HG02798 (cell line): Measurements from ENCODE around the gene ARID2.

Experiments used
- ATAC-seq: cut with Tn5 transposase; IDR thresholded peaks from one replicate; pipeline ENCODE4 v1.9.1; 2021; ENCODE audit warnings: mild to moderate bottlenecking; ENCODE audit not compliant: unreplicated experiment, poor library complexity

Gene ARID2

GRCh38 chr12:45729233-45730083 is at the start of gene ARID2:
ARID2 (plus strand) TSS chr12:45729706; CDS start chr12:45729837, 131 bp downstream.
- peak; percentile 16 for ATAC-seq

DNA sequence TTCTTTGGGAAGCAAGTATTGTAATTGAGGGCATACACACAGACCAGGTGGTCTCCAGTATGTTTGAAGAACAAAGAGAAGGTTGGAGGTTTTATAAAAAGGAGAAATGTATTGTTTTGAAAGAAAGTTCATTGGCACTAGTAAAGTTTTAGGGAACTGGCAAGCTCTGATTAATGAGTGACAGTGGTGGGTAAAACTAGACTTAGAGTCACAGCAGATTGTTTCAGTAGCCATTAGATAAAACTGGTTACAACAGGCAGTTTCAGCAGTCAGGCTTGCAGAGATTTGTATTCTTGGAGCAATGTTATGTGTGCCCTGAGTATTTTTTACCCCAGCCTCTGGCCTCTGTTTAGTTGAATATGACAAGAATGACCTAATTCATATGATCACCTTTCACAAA is 49.1 kb upstream of the ARID2 start:
- no peak for ATAC-seq

- ATAC-seq: no peak
Measured at GRCh38 chr12:45681465-45681864, 48.0 kb upstream of the ARID2 start.

- ATAC-seq: peak; percentile 73
Measured at GRCh38 chr12:45685680-45686079, 43.8 kb upstream of the ARID2 start.

DNA sequence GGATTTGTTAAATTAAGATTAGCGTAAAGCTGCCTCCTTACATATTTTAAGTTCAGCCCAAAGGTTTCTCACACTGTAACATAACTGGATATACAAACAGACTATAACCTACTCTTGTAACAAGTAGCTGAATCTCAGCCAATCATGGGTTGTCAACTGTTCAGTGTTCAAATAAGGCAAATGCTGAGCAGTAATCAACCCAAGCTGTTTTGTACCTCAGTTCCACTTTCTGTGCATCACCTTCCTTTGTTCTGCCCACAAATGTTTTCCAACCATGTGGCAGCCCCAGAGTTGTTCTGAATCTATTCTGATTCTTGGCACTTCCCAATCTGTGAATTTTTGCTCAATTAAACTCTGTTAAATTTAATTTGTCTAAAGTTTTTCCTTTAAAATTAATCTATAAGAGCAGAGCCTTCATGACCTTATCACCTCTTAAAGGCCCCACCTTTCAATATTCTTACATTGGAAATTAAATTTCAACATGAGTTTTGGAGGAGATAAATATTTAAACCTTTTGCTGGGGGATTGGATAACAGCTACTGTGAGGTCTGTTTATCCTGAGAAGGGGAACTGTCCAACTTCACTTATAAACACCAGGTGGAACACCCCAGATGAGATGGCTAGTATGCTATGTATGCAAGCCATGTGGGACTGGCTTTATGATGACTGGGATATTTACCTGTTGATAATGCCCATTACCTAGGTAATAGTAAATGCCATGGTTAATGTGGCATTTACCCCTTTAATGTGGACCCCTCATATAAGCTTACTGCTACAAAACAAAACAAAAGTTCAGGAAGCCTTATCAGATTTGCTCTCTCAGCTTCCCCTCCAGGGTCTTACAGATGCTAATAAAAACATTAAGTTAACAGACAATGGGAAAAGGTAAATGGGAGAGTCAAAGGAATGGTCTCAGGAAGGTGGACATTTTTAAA is 42.2 kb upstream of the ARID2 start:
- no peak for ATAC-seq

DNA sequence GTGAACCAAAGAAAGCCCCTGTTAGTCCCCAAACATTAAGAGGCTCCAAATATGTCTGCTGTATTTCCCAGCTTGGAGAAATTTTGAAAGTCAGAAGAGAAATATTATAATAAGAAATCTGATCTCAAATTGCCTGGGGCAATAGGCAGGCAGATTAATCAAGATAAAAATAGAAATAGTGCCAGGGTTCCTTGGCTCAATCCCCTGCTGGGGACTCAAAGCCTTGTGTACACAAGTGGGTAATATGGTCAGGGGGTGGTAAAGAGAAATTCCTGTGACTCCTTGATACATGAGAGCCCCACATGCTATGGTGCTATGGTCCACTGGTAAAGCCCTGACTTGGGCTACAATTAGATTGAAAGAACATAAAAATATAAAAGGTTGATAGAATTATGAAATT is 41.3 kb upstream of the ARID2 start:
- no peak for ATAC-seq

DNA sequence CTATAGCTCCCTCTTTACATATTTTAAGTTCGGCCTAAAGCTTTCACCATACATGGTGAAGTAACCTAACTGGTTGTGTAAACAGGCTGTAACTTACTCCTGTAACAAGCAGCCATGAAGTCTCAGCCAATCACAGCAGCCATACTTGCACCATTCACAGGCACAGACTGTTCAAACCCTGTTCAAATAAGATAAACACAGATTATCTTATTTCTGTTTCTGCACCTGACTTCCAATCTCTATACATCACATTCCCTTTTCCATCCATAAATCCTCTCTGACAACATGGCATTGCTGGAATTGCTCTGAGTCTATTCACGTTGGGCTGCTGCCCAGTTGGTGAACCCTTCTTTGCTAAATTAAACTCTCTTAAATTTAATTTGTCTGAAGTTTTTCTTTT is 34.5 kb upstream of the ARID2 start:
- no peak for ATAC-seq

DNA sequence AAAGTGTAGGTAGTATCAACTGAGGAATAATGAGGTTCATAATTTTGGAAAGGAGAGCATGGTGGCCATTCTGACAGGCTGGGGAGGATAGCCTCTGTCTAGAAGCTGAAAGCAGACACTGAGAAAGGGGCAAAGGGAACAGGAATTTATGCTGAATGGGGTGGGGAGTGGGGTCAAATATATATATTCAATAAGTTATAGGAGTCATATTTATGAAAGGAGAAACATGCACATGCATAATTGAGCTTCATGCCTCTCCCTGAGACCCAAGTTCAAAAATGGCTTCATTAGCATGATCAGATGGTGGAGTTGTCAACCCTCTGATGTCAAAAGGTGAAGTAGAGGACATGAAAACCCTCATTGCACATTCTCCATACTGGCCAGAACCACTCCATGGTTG is 33.9 kb upstream of the ARID2 start:
- no peak for ATAC-seq

GRCh38 chr12:45696049-45696448 is 33.5 kb upstream of the ARID2 start:
- no peak for ATAC-seq

DNA sequence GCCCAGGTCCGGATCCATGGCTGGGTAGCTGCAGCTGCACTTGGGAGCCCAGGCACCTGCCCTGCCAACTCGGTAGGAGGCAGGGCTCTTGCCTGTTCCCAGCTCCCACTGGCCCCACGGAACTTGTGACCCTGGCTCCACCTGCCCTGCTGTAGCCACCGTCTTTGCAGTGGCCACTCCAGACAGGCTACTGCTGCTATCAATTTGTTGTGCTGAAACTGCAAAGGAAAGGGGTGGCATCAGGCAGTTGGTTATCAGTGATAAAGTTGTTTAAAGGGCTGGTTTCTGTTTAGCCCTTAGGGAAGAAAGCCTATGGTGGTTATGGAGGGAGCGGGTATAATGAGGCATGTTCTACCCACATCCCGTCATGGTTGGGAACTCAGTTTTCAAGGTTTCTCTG is 32.1 kb upstream of the ARID2 start:
- ATAC-seq: no peak

GRCh38 chr12:45701296-45701695 is 28.2 kb upstream of the ARID2 start:
- ATAC-seq: no peak

- ATAC-seq: no peak
Measured at GRCh38 chr12:45703942-45704341, 25.6 kb upstream of the ARID2 start.

- no peak for ATAC-seq
Measured at GRCh38 chr12:45704968-45705367, 24.5 kb upstream of the ARID2 start.

- ATAC-seq: no peak
Measured at GRCh38 chr12:45705404-45705803, 24.1 kb upstream of the ARID2 start.

- no peak for ATAC-seq
Measured at GRCh38 chr12:45707241-45707857, 22.2 kb upstream of the ARID2 start.

- no peak for ATAC-seq
Measured at GRCh38 chr12:45708363-45708762, 21.1 kb upstream of the ARID2 start.

DNA sequence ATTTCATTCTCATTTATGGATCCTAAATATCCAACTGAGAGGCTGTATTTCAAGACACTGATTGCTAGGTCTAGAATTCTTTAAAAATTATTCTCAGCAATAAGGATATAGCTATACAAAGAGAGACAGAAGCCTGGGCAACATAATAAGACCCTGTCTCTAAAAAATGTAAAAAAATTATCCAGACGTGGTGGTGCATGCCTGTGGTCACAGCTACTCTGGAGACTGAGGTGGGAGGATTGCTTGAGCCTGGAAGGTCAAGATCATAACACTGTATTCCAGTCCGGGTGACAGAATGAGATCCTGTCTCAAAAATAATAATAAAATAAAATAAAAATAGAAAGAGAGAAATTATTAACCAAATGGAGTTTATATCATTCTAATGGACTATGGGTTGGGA is 20.6 kb upstream of the ARID2 start:
- ATAC-seq: no peak

DNA sequence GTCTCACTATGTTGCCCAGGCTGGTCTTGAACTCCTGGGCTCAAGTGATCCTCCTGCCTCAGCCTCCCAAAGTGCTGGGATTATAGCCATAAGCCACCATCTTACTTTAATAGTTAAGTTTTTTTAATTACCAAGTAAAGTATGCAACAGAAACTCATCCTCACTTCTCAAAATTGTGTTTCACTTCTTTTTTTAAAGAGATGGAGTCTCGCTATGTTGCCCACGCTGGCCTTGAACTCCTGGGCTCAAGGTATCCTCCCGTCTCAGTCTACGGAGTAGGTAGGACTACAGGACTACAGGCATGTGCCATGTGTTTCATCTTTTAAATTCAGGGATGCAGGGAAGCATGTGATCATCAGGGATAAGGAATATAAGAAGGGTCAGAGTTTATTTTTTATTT is 17.2 kb upstream of the ARID2 start:
- ATAC-seq: no peak

- ATAC-seq: no peak
Measured at GRCh38 chr12:45713078-45713477, 16.4 kb upstream of the ARID2 start.

DNA sequence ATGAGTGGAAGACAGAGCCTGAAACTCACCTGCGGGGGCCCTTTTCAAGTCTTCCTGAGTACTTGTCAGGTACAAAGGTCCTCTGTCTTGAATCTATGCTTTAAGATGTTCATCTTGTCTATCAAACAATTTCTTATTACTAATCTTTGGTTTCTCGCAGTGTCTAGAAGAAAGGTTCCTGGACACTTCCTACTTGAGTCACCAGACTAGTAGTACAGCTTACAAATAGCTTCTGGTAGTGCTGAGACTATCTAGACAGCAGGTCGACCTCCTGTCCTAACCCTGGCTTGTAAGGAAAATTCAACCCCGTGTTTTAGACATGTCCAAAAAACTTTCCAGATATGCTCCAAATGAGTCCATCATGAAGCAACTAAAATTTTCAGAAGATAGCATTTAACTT is 11.2 kb upstream of the ARID2 start:
- ATAC-seq: no peak

DNA sequence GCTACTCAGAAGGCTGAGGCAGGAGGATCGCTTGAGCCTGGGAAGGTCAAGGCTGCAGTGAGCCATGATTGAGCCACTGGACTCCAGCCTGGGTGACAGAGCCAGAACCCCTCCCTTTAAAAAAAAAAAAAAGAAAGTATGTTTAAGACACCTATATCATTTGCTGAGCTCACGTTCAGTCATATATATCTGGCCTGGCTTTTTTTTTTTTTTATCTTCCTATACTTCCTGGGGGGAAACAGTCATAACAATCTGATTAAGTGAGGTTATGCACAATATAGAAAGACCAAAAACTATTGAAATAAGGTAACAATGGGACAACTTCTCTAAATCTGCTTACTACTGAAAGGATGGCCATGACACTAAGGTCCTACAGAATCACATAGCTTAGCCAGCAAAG is 9.4 kb upstream of the ARID2 start:
- no peak for ATAC-seq
